ENCODE results near the gene PPP1R2.

The PPP1R2 gene

GRCh38 chr3:195565716-195566115 is 22.6 kb upstream of the PPP1R2 start:
- no peak for DNase-seq (ENCODE audit: low read depth)

GRCh38 chr3:195563317-195563716 is 20.2 kb upstream of the PPP1R2 start:
- no peak for DNase-seq (ENCODE audit: low read depth)

- no peak for DNase-seq (ENCODE audit: low read depth)
Observed at GRCh38 chr3:195559723-195560409, 16.7 kb upstream of the PPP1R2 start.

- no peak for DNase-seq (ENCODE audit: low read depth)
Observed at GRCh38 chr3:195558602-195559001, 15.5 kb upstream of the PPP1R2 start.

GRCh38 chr3:195557322-195557721 is 14.2 kb upstream of the PPP1R2 start:
- DNase-seq (ENCODE audit: low read depth): no peak

GRCh38 chr3:195556390-195556789 is 13.3 kb upstream of the PPP1R2 start:
- no peak for DNase-seq (ENCODE audit: low read depth)

GRCh38 chr3:195555110-195555509 is 12.0 kb upstream of the PPP1R2 start:
- no peak for DNase-seq (ENCODE audit: low read depth)

GRCh38 chr3:195554458-195554857 is 11.3 kb upstream of the PPP1R2 start:
- no peak for DNase-seq (ENCODE audit: low read depth)

GRCh38 chr3:195553268-195553667 is 10.1 kb upstream of the PPP1R2 start:
- DNase-seq (ENCODE audit: low read depth): no peak

GRCh38 chr3:195551381-195551978 is 8.4 kb upstream of the PPP1R2 start:
- DNase-seq (ENCODE audit: low read depth): no peak

GRCh38 chr3:195550723-195551122 is 7.6 kb upstream of the PPP1R2 start:
- DNase-seq (ENCODE audit: low read depth): no peak

GRCh38 chr3:195549931-195550519 is 6.9 kb upstream of the PPP1R2 start:
- DNase-seq (ENCODE audit: low read depth): no peak

GRCh38 chr3:195548987-195549386 is 5.9 kb upstream of the PPP1R2 start:
- no peak for DNase-seq (ENCODE audit: low read depth)

GRCh38 chr3:195548501-195548900 is 5.4 kb upstream of the PPP1R2 start:
- no peak for DNase-seq (ENCODE audit: low read depth)

- DNase-seq (ENCODE audit: low read depth): no peak
Observed at GRCh38 chr3:195548006-195548405, 4.9 kb upstream of the PPP1R2 start.

GRCh38 chr3:195546130-195546560 is 3.0 kb upstream of the PPP1R2 start:
- DNase-seq (ENCODE audit: low read depth): peak; percentile 49

- DNase-seq (ENCODE audit: low read depth): no peak
Observed at GRCh38 chr3:195544634-195545033, 1.5 kb upstream of the PPP1R2 start.

- no peak for DNase-seq (ENCODE audit: low read depth)
Observed at GRCh38 chr3:195544230-195544536, 1.1 kb upstream of the PPP1R2 start.

- DNase-seq (ENCODE audit: low read depth): no peak
Observed at GRCh38 chr3:195543500-195544229, 540 bp upstream of the PPP1R2 start.

- DNase-seq (ENCODE audit: low read depth): no peak
Observed at GRCh38 chr3:195542316-195542697, 818 bp downstream of the PPP1R2 start.

- DNase-seq (ENCODE audit: low read depth): no peak
Observed at GRCh38 chr3:195540511-195540910, 2.6 kb downstream of the PPP1R2 start.

- DNase-seq (ENCODE audit: low read depth): no peak
Observed at GRCh38 chr3:195540027-195540426, 3.1 kb downstream of the PPP1R2 start.

- no peak for DNase-seq (ENCODE audit: low read depth)
Observed at GRCh38 chr3:195539479-195539878, 3.6 kb downstream of the PPP1R2 start.
